HG03432 (cell line): ENCODE results near the gene CREB3L2.
"Not testable (repeated sequence)": the region's sequence is repeated elsewhere in the genome, so short reads cannot be mapped to it uniquely, and the experiment has no call there.

Experiments used
- ATAC-seq: cut with Tn5 transposase; IDR thresholded peaks from one replicate; pipeline ENCODE4 v1.9.1; 2021; ENCODE audit warnings: mild to moderate bottlenecking, moderate library complexity; ENCODE audit not compliant: unreplicated experiment

CREB3L2 gene

DNA sequence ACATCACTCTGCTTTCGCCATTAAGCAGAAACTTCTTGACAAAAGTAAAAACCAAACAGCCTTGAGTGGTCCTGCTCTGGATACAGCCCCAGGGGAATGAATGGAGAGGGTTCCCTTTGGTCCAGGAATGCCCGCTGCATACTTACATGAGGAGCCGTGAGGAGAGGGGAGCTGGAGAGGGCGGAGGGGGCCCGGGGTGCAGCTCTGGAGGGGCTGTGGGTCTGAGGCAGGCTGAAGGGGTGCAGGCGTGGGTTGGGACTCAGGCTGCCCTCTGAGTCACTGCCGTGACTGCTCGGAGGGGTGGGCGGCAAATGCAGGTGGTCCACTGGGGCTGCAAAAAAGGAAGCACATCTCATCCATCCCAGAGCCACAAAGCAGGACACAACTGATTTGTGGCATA lies 93.8 kb downstream of the CREB3L2 start:
- no peak for ATAC-seq

DNA sequence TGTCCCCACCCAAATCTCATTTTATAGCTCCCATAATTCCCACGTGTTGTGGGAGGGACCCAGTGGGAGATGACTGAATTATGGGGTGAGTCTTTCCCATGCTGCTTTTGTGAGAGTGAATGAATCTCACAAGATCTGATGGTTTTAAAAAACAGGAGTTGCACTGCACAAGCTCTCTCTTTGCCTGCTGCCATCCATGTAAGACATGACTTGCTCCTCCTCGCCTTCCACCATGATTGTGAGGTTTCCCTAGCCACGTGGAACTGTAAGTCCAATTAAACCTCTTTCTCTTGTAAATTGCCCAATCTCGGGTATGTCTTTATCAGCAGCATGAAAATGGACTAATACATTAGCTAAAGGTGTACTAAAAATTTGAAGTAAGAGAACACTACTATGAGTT lies 95.2 kb downstream of the CREB3L2 start:
- not testable (repeated sequence) for ATAC-seq

- no peak for ATAC-seq
Observed at GRCh38 chr7:137904833-137905232, 97.1 kb downstream of the CREB3L2 start.

DNA sequence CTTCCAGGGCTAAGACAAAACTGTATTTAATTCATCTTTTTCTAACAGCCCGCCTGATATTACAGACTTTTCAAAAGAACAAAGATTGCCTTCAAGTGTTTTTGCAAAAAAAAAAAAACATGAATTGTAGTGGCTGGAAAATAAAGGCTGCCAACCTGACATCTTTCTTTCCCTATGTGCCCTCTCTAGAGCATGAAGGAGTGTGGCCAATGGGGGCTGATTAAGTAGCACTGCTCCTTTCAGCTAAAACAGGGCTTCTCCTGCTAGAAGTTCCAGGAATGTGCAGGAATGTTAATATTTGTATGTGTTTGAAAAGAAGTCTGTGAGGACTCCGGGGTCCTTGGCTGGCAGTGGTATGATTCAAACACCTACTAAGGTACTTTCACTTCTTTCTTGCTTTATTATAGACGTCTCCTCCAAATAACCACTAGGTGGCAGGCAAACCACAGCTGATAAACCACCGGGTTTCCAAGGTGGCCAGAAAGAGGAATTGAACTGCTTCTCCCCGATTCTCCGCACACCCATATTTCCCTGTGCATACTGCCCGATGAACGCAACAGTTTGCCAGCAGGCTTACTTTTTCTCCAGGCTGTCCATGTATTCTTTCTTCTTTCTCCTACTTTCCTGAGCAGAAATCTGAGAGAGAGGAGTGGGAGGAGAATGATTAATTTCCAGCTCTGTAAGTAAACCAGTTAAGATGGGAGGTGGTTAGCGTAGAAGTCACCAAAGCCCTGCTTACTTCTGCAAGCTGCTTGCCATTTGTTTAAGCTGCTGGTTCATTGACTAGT lies 98.3 kb downstream of the CREB3L2 start:
- ATAC-seq, result peak; percentile 68

GRCh38 chr7:137900137-137900536 lies 101.7 kb downstream of the CREB3L2 start:
- ATAC-seq, result no peak

GRCh38 chr7:137898839-137899721 lies 102.8 kb downstream of the CREB3L2 start:
- ATAC-seq, result peak; percentile 76

- peak; percentile 79 for ATAC-seq
Observed at GRCh38 chr7:137895301-137896221, 106.3 kb downstream of the CREB3L2 start.

- no peak for ATAC-seq
Observed at GRCh38 chr7:137893143-137893742, 108.6 kb downstream of the CREB3L2 start.

DNA sequence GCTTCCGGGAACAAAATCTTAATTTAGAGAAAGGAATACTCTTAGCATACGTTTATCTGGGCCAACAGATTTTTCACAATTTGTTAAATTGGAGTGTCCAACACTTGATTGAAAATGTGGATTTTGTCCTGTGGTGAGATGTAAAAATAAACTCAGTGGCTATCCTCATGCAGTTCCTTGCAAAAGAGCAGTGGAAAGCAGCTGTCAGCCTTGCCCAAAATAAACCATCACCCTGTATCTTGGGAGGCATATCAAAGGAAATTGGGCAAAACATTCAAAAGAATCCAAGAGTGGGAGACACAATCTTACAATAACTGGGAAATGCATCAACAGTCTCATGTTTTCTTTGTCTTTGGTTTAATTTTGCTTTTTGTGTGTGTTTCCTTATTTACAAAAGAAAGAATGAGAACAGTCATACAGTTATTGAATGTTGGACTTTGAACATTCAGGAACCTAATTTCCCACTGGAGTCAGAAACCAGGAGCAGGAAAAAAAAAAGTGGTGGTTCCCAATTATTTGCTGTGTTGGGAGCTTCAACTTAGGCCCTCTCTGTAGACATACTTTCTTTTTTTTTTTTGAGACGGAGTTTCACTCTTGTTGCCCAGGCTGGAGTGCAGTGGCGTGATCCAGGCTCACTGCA lies 110.8 kb downstream of the CREB3L2 start:
- ATAC-seq, result no peak

GRCh38 chr7:137890449-137890921 lies 111.4 kb downstream of the CREB3L2 start:
- ATAC-seq, result no peak

DNA sequence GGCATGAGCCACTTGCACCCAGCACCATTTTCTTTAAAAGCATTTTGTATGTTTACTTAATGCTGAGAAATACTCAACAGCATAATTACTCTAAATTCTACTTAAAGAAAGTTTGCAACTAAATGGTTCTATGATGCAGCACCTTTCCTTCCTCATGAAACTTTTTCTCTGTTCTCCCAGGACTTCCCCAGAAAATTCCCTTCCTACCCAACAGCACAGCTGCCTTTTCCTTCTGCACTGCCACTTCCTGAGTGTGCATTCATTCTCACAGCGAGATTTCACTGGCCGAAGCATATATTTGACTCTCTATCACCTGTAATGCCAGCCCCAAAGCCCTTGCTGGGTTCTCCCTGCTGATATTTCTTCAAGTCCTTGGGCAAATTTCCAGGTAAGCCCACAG lies 113.6 kb downstream of the CREB3L2 start:
- ATAC-seq, result no peak

- no peak for ATAC-seq
Observed at GRCh38 chr7:137886746-137887145, 115.1 kb downstream of the CREB3L2 start.

DNA sequence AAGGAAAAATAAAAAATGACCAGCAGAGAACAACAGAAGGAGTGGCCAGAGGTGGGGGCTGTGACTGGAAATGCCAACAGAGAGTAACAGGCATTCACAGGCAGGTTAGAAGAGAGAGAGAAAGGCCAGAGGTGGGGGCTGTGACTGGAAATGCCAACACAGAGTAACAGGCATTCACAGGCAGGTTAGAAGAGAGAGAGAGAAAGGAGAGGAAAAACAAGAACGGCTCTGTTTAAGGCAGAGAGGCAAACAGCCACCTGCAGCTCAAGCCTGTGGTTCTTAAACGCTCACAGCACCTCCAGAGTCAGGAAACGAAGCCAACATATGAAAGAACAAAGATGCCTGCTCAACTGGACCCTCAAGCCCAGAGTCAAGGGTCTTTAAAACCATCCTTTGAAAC lies 115.6 kb downstream of the CREB3L2 start:
- no peak for ATAC-seq

GRCh38 chr7:137885678-137886077 lies 116.2 kb downstream of the CREB3L2 start:
- no peak for ATAC-seq

DNA sequence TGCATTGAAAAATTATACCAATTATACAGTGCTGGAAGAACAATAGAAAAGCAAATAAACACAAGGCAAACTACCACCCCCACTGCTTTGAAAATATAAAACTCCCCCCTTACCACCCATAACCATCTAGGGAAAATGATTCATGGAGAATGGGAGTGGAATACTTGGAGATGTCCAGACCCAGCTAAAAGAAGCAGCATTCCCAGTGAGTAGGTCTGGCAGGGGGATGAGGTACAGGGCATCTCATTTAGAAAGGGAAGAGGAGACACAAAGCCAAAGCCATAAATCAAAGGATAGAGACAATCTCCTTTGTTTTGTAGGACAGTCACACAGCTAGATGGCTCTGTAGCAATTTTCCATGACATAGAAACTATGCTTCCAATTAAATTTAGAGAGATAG lies 119.1 kb downstream of the CREB3L2 start:
- ATAC-seq, result no peak

DNA sequence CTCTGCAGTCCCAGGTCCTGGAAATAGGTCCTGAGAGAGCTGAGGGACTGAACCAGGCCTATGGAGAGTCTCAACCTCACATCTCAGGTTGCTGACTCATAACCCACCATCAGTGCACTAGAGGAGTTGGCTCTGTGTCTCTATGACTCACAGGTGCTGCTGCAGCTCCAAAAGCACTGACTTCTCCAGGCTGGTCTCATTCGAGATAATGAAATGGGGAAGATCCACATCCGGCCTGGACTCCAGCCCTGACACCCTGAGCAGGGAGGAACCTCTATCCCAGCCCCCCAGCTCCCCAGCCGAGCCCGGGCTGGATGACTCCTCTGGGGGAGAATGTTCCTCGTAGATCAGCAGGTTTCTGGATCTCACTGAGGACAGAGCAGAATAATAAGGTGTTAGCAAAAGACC lies 119.6 kb downstream of the CREB3L2 start:
- peak; percentile 93 for ATAC-seq

DNA sequence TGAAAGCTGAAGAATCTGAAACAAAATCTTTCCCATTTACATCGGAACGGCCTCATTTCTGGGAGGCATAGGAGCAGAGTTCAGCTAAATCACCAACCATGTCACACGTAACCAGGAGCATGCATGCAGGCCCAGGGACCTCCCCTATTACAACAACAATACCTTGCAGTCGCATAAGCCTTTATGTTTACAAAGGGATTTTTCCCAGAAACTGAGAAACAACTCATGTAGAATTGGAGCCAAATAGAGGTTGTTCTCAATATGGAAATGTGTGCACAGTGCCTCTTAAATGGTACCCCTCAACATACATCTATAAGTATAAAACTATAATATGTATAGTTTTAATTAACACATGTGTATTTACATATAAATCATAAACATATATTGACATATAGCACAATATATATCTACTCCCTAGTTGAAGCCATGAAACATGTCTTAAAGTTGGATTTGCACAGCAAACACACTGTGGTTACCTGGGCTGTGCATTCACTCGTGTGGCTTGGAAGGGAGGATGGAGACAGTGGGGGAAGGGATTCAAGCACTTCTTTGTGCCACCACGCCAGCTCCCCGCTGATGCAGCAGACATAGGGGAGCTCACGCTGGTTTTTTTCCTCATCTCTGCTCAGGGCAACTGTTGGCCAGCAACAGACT lies 120.2 kb downstream of the CREB3L2 start:
- peak; percentile 24 for ATAC-seq

GRCh38 chr7:137880432-137880831 lies 121.5 kb downstream of the CREB3L2 start:
- no peak for ATAC-seq
